Measurements from ENCODE around the gene DAZAP1. TPM values are rescaled to one million over a fixed set of nuclear protein-coding genes. Genes with fewer than 3 reads are reported as not detected.

DAZAP1 gene
- total RNA-seq, 1 donor: 40.9 TPM

DNA sequence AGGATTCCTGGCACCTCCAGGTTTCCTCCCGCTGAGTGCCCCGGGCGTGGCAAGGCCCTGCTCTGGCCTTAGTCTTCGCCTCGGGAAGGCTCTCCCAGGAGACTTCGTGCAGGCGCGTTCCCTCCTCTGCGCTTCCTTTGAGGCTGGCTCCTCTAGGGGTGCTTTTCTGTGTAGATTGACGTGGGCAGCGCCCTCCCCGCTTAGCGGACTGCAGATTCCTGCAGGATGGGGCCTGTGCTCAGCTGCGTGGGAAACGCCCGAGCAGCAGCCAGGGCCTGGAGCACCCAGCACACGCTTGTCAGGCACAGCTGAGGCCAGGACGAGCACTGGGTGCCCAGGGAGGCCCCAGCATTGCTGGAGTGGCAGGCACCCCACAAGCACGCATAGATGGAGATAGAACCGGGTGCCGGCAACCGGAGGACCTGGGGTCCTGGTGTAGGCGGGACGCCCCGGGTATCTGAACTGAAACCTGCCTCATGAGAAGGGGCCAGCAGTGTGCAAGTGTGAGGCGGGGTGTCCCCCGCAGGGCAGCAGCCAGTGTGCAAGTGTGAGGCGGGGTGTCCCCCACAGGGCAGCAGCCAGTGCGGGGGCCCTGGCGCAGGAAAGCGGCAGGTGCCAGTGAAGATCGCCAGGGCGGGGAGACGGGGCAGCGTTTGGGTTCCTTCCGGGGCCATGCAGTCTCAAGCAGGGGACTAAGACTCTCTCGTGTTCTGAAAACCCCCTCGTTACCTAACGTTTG is 20.3 kb upstream of the DAZAP1 start:
- H3K27ac ChIP-seq (ENCODE audit: low read depth, low read length): no peak overlapping the region
- peaks cover 36% of the 10 kb centered on the region for H3K79me2 ChIP-seq (ENCODE audit: insufficient read depth, low read length)
- H3K27me3 ChIP-seq (ENCODE audit: insufficient read depth, low read length): no peaks in the 10 kb centered on the region
- no peak overlapping the region for H2AFZ ChIP-seq (ENCODE audit: low read length)
- peaks cover 16% of the 10 kb centered on the region for H3K36me3 ChIP-seq (ENCODE audit: insufficient read depth, low read length)
- H3K4me2 ChIP-seq (ENCODE audit: insufficient read depth, low read length): no peak overlapping the region
- peaks cover 6% of the 10 kb centered on the region for H4K20me1 ChIP-seq (ENCODE audit: insufficient read depth, low read length)
- no peak for TF ChIP-seq CTCF (IDR thresholded peaks at IDR 0.05; ENCODE audit: extremely low read depth, low read depth, low read length)
- no peak for DNase-seq (ENCODE audit: insufficient read length, low spot score, missing footprints)
- H3K9me3 ChIP-seq (ENCODE audit: low read depth, low read length): no peaks in the 10 kb centered on the region
- H3K4me3 ChIP-seq (ENCODE audit: insufficient read depth, low read length): no peak overlapping the region
- peaks cover 9% of the 10 kb centered on the region for H3K4me1 ChIP-seq (ENCODE audit: insufficient read depth, low read length)

DNA sequence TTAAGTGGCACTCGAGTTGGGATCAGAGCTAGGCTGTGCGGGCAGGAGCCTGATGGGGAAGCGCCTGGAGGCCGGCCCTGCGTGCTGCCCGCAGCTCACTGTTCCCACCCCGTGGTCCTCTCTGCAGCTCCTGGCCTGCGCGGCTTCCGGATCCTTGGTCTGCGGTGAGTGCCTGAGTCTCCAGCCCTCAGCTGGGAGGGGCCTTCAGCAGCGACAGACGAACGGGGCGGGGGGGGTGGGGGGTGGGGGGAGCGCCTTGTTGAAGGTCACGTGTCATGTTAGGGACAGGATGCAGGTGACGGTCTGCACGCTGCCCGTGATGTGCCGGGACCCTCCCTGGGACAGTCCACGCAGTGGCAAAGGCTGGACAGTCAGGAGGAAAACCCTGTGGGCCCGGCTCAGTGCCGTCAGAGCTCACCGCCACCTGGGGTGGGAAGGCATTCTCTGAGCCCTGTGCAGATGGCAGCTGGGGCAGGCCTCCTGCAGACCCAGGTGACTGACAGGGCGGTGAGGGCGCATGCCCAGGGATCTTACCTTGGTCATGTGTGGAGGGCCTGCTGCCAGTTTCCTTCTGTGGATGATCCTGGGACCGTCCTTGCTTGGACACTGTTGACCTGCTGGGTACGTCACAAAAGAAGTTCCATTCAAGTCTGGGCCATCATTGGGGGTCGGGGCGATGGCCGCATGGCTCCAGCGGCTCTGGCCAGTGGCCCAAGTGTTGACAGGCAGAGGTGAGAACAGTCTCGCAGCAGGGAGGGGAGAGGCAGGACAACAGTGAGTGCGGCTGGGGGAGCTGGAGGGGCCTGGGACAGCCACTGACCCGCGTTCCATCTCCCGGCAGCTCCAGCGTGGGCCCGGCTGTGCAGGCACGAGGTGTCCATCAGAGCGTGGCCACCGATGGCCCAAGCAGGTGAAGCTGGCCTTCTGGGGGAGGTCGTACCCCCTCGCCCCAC is 19.4 kb upstream of the DAZAP1 start:
- Histone ChIP-seq H3K27me3 (ENCODE audit: insufficient read depth, low read length) (no peaks in the 10 kb centered on the region), H3K27ac (ENCODE audit: low read depth, low read length) (no peak overlapping the region), H3K4me2 (ENCODE audit: insufficient read depth, low read length) (no peak overlapping the region), H2AFZ (ENCODE audit: low read length) (no peak overlapping the region), H3K4me3 (ENCODE audit: insufficient read depth, low read length) (no peak overlapping the region), H3K9me3 (ENCODE audit: low read depth, low read length) (no peaks in the 10 kb centered on the region), H3K79me2 (ENCODE audit: insufficient read depth, low read length) (peaks cover 36% of the 10 kb centered on the region), H4K20me1 (ENCODE audit: insufficient read depth, low read length) (peaks cover 6% of the 10 kb centered on the region), H3K36me3 (ENCODE audit: insufficient read depth, low read length) (peaks cover 16% of the 10 kb centered on the region), H3K4me1 (ENCODE audit: insufficient read depth, low read length) (peaks cover 9% of the 10 kb centered on the region)
- no peak for TF ChIP-seq CTCF (IDR thresholded peaks at IDR 0.05; ENCODE audit: extremely low read depth, low read depth, low read length)
- DNase-seq (ENCODE audit: insufficient read length, low spot score, missing footprints): no peak

GRCh38 chr19:1388637-1389026 is 18.8 kb upstream of the DAZAP1 start:
- Histone ChIP-seq H3K27ac (ENCODE audit: low read depth, low read length) (no peak overlapping the region), H3K79me2 (ENCODE audit: insufficient read depth, low read length) (peaks cover 36% of the 10 kb centered on the region), H3K4me2 (ENCODE audit: insufficient read depth, low read length) (no peak overlapping the region), H3K4me1 (ENCODE audit: insufficient read depth, low read length) (peaks cover 9% of the 10 kb centered on the region), H3K9me3 (ENCODE audit: low read depth, low read length) (no peaks in the 10 kb centered on the region), H4K20me1 (ENCODE audit: insufficient read depth, low read length) (peaks cover 8% of the 10 kb centered on the region), H3K4me3 (ENCODE audit: insufficient read depth, low read length) (no peak overlapping the region), H2AFZ (ENCODE audit: low read length) (no peak overlapping the region), H3K27me3 (ENCODE audit: insufficient read depth, low read length) (no peaks in the 10 kb centered on the region), H3K36me3 (ENCODE audit: insufficient read depth, low read length) (peaks cover 19% of the 10 kb centered on the region)
- no peak for DNase-seq (ENCODE audit: insufficient read length, low spot score, missing footprints)
- no peak for TF ChIP-seq CTCF (IDR thresholded peaks at IDR 0.05; ENCODE audit: extremely low read depth, low read depth, low read length)

Data from osteoblast (primary cell).